IMR-90 (cell line): ENCODE measurements around the gene LAIR1. TPM values are rescaled to one million over a fixed set of nuclear protein-coding genes. Genes with fewer than 3 reads are reported as not detected.

Experiments
- ATAC-seq: fragments of 200-7000 bp; cut with Tn5 transposase; 2 replicates; pipeline ENCODE4 v1.9.1; 2020; ENCODE audit warnings: low read depth, mild to moderate bottlenecking, moderate library complexity
- BruUV-seq: library from RNA; stranded (reverse); fragments of 400-500 nt; replicated peaks from 2 replicates; lab custom pipeline; 2021; lab: Mats Ljungman, UMichigan
- CTCF ChIA-PET: fragments of 300-600 bp; formaldehyde crosslinking; extraction: SDS; loops from one replicate; lab custom pipeline; 2021; ENCODE audit warnings: antibody characterized with exemption; lab: Yijun Ruan, JAX
- POLR2A ChIA-PET: fragments of 300-600 bp; sonication (Branson Sonifier 250); formaldehyde crosslinking; loops from one replicate; lab custom pipeline; 2022; ENCODE audit warnings: antibody characterized with exemption; ENCODE audit not compliant: unreplicated experiment; lab: Charles Lee
- DNase-seq: peaks from one replicate; pipeline ENCODE4 v3.0.0; 2013
- H2AFZ ChIP-seq: replicated peaks from 2 replicates; pipeline ENCODE3; 2013; ENCODE audit warnings: low read length, mild to moderate bottlenecking; ENCODE audit not compliant: poor library complexity
- H2AK5ac ChIP-seq: 2 replicates; pipeline ENCODE4 v1.6.1; 2013; ENCODE audit warnings: low read depth, low read length, inconsistent platforms
- H2AK9ac ChIP-seq: replicated peaks from 2 replicates; pipeline ENCODE3; 2013; ENCODE audit warnings: mild to moderate bottlenecking, low read depth, low read length, moderate library complexity; ENCODE audit not compliant: poor library complexity
- H2BK120ac ChIP-seq: 2 replicates; pipeline ENCODE4 v1.6.1; 2013; ENCODE audit warnings: low read depth, low read length, inconsistent platforms
- H2BK15ac ChIP-seq: 3 replicates; pipeline ENCODE4 v1.6.1; 2013; ENCODE audit warnings: low read depth, low read length, inconsistent platforms
- H2BK20ac ChIP-seq: 2 replicates; pipeline ENCODE4 v1.6.1; 2013; ENCODE audit warnings: low read depth, mild to moderate bottlenecking, inconsistent platforms, low read length, moderate library complexity
- H2BK5ac ChIP-seq: 2 replicates; pipeline ENCODE4 v1.6.1; 2013; ENCODE audit warnings: mild to moderate bottlenecking, low read depth, low read length, inconsistent platforms; ENCODE audit not compliant: poor library complexity, severe bottlenecking
- H3K14ac ChIP-seq: replicated peaks from 2 replicates; pipeline ENCODE4 v1.6.1; 2013; ENCODE audit warnings: low read depth, low read length, inconsistent platforms
- H3K18ac ChIP-seq: 2 replicates; pipeline ENCODE4 v1.6.1; 2013; ENCODE audit warnings: low read depth, low read length, control low read depth
- H3K23ac ChIP-seq: 2 replicates; pipeline ENCODE4 v1.6.1; 2013; ENCODE audit warnings: low read depth, low read length, inconsistent platforms
- H3K27ac ChIP-seq: 2 replicates; pipeline ENCODE4 v1.5.1; 2013; ENCODE audit warnings: mild to moderate bottlenecking, control low read depth, low read length; ENCODE audit not compliant: insufficient read depth
- H3K27me3 ChIP-seq: 2 replicates; pipeline ENCODE4 v1.6.1; 2013; ENCODE audit warnings: low read length; ENCODE audit not compliant: control insufficient read depth, insufficient read depth
- H3K36me3 ChIP-seq: 2 replicates; pipeline ENCODE4 v1.6.1; 2013; ENCODE audit warnings: low read length, mixed read lengths; ENCODE audit not compliant: control insufficient read depth, insufficient read depth
- H3K4ac ChIP-seq: 2 replicates; pipeline ENCODE4 v1.6.1; 2013; ENCODE audit warnings: low read depth, low read length, inconsistent platforms
- H3K4me1 ChIP-seq: 2 replicates; pipeline ENCODE4 v1.6.1; 2013; ENCODE audit warnings: low read length, mixed read lengths; ENCODE audit not compliant: control insufficient read depth, insufficient read depth
- H3K4me2 ChIP-seq: 2 replicates; pipeline ENCODE4 v1.6.1; 2013; ENCODE audit warnings: low read depth, mild to moderate bottlenecking, control low read depth, low read length, moderate library complexity
- H3K4me3 ChIP-seq: 2 replicates; pipeline ENCODE4 v1.5.1; 2013; ENCODE audit warnings: low read depth, mild to moderate bottlenecking, control low read depth, low read length, moderate library complexity; ENCODE audit not compliant: insufficient read depth
- H3K56ac ChIP-seq: 2 replicates; pipeline ENCODE4 v1.6.1; 2013; ENCODE audit warnings: low read length, inconsistent platforms; ENCODE audit not compliant: insufficient read depth; ENCODE audit errors: extremely low read depth
- H3K79me1 ChIP-seq, 2 experiments: 2 replicates each; pipeline ENCODE4 v1.6.1; 2013; ENCODE audit warnings: low read length in 2 of 2, inconsistent platforms in 1 of 2, low read depth in 1 of 2
- H3K9ac ChIP-seq: 2 replicates; pipeline ENCODE4 v1.6.1; 2013; ENCODE audit warnings: low read depth, low read length, control low read depth
- H3K9me1 ChIP-seq: 2 replicates; pipeline ENCODE4 v1.6.1; 2013; ENCODE audit warnings: low read length, inconsistent platforms; ENCODE audit not compliant: insufficient read depth
- H3K9me3 ChIP-seq: 2 replicates; pipeline ENCODE4 v1.6.1; 2013; ENCODE audit warnings: low read length; ENCODE audit not compliant: control insufficient read depth, insufficient read depth
- H4K20me1 ChIP-seq: 2 replicates; pipeline ENCODE4 v1.6.1; 2013; ENCODE audit warnings: low read length, inconsistent platforms; ENCODE audit not compliant: insufficient read depth
- H4K5ac ChIP-seq: 2 replicates; pipeline ENCODE4 v1.6.1; 2013; ENCODE audit warnings: mild to moderate bottlenecking, low read depth, low read length, control low read depth
- H4K8ac ChIP-seq, 2 experiments: 2 replicates each; pipeline ENCODE4 v1.6.1; 2013; ENCODE audit warnings: low read depth in 2 of 2, low read length in 2 of 2, control low read depth in 1 of 2, inconsistent platforms in 1 of 2
- H4K91ac ChIP-seq: 2 replicates; pipeline ENCODE4 v1.6.1; 2013; ENCODE audit warnings: low read depth, low read length, inconsistent platforms; ENCODE audit not compliant: insufficient read depth
- BHLHE40 ChIP-seq: fragments of 150-350 bp; IDR thresholded peaks from 2 replicates; pipeline ENCODE4 v1.6.1; 2016; ENCODE audit warnings: mild to moderate bottlenecking, low read depth, low read length
- CHD1 ChIP-seq: IDR thresholded peaks from 2 replicates; pipeline ENCODE4 v1.6.1; 2012; ENCODE audit warnings: low read depth, low read length, improper control_type of control experiment
- MAFK ChIP-seq: IDR thresholded peaks from 2 replicates; pipeline ENCODE4 v1.6.1; 2012; ENCODE audit warnings: low read depth, low read length, improper control_type of control experiment
- MAZ ChIP-seq: IDR thresholded peaks from 2 replicates; pipeline ENCODE4 v1.6.1; 2012; ENCODE audit warnings: low read depth, mild to moderate bottlenecking, low read length, improper control_type of control experiment, moderate library complexity, borderline replicate concordance
- MXI1 ChIP-seq: IDR thresholded peaks from 2 replicates; pipeline ENCODE4 v1.6.1; 2012; ENCODE audit warnings: low read depth, mild to moderate bottlenecking, low read length, moderate library complexity, borderline replicate concordance
- POLR2A ChIP-seq: IDR thresholded peaks from 2 replicates; pipeline ENCODE4 v1.6.1; 2012; ENCODE audit warnings: mild to moderate bottlenecking, low read depth, low read length
- RAD21 ChIP-seq: IDR thresholded peaks from 2 replicates; pipeline ENCODE4 v1.6.1; 2012; ENCODE audit warnings: low read length, improper control_type of control experiment
- RFX5 ChIP-seq: IDR thresholded peaks from 2 replicates; pipeline ENCODE4 v1.8.0; 2012; ENCODE audit warnings: low read depth, mild to moderate bottlenecking, low read length, moderate library complexity
- SMC3 ChIP-seq: fragments of 150-350 bp; IDR thresholded peaks from 2 replicates; pipeline ENCODE4 v1.6.1; 2016; ENCODE audit warnings: low read depth, mild to moderate bottlenecking, antibody characterized with exemption, low read length, moderate library complexity
- WGBS, 2 experiments: methylation state at CpG; one replicate each; pipeline versions ENCODE4 v1.1.5 to v1.1.7; 2013; ENCODE audit warnings: missing lambda C conversion rate in 2 of 2; ENCODE audit not compliant: insufficient read length in 1 of 2; ENCODE audit errors: extremely low coverage in 2 of 2; 5-methylcytosine and 5-hydroxymethylcytosine counted together
- dilution Hi-C: fragments of 300-500 bp; cut with HindIII; formaldehyde crosslinking; loops from one replicate; pipeline ENCODE4 v1.14.3; 2018; ENCODE audit warnings: low sequenced_read_pairs; ENCODE audit not compliant: unreplicated experiment
- in situ Hi-C: fragments of 300-500 bp; cut with MboI; formaldehyde crosslinking; loops from 3 replicates; pipeline ENCODE4 v1.14.3; 2019; ENCODE audit warnings: low sequenced_read_pairs, inconsistent platforms, mixed read lengths
- intact Hi-C: fragments of 100-400 bp; cut with micrococcal nuclease; formaldehyde crosslinking; loops from 2 replicates; pipeline ENCODE4 v1.10.0; 2022
- polyA plus RNA-seq, 3 experiments: library from polyadenylated mRNA; depleted of rRNA; stranded (reverse); fragments of >200 nt; gene quantifications; 2 replicates each; pipeline ENCODE4 v1.2.3, GENCODE V29; 2012; ENCODE audit warnings: low replicate concordance in 1 of 3
- total RNA-seq: library from RNA; depleted of rRNA; stranded (reverse); fragments of >200 nt; gene quantifications from 2 replicates; pipeline ENCODE4 v1.2.3, GENCODE V29; 2012
- TF ChIP-seq, protein P1 (sequence below): conservative IDR thresholded peaks from 2 replicates; pipeline ENCODE4 v1.5.1; 2012; ENCODE audit warnings: mild to moderate bottlenecking, low read depth, low read length, improper control_type of control experiment

Gene LAIR1
- total and polyA plus RNA-seq, 2 of the 4 experiments (the other 2 are of a cell fraction), result not detected

DNA sequence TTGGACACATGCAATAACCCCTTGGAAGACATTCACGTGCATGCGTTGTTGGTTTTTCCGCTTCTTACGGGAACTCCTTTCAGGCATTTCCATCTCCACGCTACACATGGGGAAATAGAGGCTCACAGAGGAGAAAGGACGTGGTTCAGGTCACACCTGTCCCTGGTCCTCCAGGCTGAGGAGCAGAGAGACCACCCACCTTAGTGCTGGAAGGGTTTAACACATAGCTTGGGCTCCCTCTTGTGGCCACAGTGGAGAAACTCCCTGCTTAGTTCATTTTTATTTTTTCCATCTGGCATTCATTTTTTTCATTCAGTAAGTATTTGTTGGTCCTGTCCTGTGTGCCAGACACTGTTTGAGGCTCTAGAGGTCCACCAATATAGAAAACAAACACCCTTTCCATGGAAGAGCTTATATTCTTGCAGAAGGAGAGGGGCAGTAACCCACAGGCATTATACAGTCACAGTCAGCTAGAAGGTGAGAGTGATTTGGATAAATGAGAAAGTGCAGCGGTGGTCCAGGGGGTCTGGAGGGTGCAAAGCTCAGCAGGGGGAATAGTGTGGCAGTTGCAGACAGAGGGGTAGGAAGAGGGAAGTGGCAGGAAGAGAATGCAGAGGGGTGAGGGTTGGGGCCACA is 26.3 kb upstream of the LAIR1 start:
- Histone ChIP-seq H4K91ac (no peak overlapping the region), H3K14ac (no peak overlapping the region), H3K9me1 (no peaks in the 10 kb centered on the region), H3K27me3 (no peaks in the 10 kb centered on the region; the same call in 1 of the 2 replicates), H3K4me1 (no peaks in the 10 kb centered on the region), H3K4me2 (no peak overlapping the region), H2AK9ac (no peak overlapping the region), H3K56ac (no peak overlapping the region), H3K9ac (no peak overlapping the region), H3K18ac (no peak overlapping the region), H3K4me3 (no peak overlapping the region), H2BK120ac (no peak overlapping the region), H4K20me1 (no peaks in the 10 kb centered on the region), H2BK15ac (no peak overlapping the region), H2AFZ (no peak overlapping the region), H3K36me3 (no peaks in the 10 kb centered on the region), H3K4ac (no peak overlapping the region), H3K79me1 (no peaks in the 10 kb centered on the region), H2BK5ac (no peak overlapping the region), H4K8ac (no peak overlapping the region), H3K23ac (no peak overlapping the region), H2AK5ac (no peak overlapping the region), H4K5ac (no peak overlapping the region), H3K9me3 (no peaks in the 10 kb centered on the region), H3K27ac (no peak overlapping the region), H2BK20ac (no peak overlapping the region)
- dilution Hi-C loops (no loop called here), intact Hi-C loops (loop anchor here (1.0 kb wide), 1 partner anchor 66 kb away; no protein-coding TSS in a partner anchor), in situ Hi-C loops (no loop called here)
- CTCF ChIA-PET, result interaction anchor here (0.5 to 1.5 kb wide), 5 partner anchors 8 to 47 kb away, joined by 3 to 7 read pairs (median 4); no protein-coding TSS in a partner anchor
- no peak for TF ChIP-seq MXI1
- TF ChIP-seq POLR2A, result no peak
- TF ChIP-seq, protein P1, sequence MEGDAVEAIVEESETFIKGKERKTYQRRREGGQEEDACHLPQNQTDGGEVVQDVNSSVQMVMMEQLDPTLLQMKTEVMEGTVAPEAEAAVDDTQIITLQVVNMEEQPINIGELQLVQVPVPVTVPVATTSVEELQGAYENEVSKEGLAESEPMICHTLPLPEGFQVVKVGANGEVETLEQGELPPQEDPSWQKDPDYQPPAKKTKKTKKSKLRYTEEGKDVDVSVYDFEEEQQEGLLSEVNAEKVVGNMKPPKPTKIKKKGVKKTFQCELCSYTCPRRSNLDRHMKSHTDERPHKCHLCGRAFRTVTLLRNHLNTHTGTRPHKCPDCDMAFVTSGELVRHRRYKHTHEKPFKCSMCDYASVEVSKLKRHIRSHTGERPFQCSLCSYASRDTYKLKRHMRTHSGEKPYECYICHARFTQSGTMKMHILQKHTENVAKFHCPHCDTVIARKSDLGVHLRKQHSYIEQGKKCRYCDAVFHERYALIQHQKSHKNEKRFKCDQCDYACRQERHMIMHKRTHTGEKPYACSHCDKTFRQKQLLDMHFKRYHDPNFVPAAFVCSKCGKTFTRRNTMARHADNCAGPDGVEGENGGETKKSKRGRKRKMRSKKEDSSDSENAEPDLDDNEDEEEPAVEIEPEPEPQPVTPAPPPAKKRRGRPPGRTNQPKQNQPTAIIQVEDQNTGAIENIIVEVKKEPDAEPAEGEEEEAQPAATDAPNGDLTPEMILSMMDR, result peak; percentile 63
- no peak for TF ChIP-seq MAZ
- peak; percentile 52 for TF ChIP-seq RAD21
- no peak for TF ChIP-seq CHD1
- no peak for TF ChIP-seq MAFK
- no peak for TF ChIP-seq SMC3
- no peak for TF ChIP-seq RFX5
- no peak for TF ChIP-seq BHLHE40
- POLR2A ChIA-PET, result no interaction called here
- peak; percentile 68 for ATAC-seq
- BruUV-seq, result no TSS peak
- peak; percentile 60 for DNase-seq
- WGBS, 2 experiments, result no CpG with 5 or more reads among the region's 7 CpGs
